NCI-H2107 (cell line): ENCODE results near the gene UBR1.
"Not testable (repeated sequence)": the region's sequence is repeated elsewhere in the genome, so short reads cannot be mapped to it uniquely, and the experiment has no call there.

ENCODE experiments used
- DNase-seq: peaks from one replicate; lab custom pipeline; 2025; lab: John Stamatoyannopoulos, UW

UBR1 gene

DNA sequence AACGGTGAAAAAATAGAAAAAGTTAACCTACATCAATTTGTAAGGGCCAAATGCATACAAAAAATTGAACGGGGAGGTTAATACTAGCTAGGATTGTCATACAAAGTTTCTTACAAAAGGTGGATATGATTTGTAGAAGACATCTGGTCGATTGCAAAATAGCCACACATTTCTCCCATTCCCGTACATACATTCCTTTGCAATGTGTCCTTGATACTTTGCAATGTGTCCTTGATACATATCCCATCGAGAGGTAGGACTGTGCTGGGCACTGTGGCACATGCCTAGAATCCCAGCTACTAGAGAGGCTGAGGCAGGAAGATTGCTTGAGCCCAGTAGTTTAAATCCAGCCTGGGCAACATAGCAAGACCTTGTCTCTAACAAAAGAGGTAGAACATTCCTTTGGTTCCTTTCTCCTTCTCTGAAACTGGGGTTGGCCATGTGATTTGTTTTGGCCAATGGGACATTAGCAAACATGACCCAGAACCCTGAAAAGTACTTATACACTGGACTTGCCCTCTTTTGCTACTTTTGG, 194.7 kb downstream of the UBR1 start:
- DNase-seq: no peak

DNA sequence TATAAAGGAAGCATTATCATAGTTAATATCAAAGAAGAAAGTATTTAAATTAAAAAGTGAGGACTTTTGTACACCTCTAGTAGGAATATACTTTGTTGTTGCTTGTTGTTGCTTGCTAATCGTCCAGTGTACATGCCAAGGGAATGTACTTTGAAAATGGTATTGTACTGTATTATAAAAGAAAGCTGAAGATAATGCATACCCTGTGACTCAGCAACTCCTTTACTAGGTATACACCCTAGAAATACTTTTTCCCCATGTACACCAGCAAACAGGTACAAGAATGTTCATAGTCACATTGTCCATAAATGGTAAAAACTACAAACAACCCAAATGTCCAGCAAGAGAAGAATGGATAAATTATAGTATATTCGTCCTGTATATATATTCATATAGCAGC, 197.3 kb downstream of the UBR1 start:
- no peak for DNase-seq

DNA sequence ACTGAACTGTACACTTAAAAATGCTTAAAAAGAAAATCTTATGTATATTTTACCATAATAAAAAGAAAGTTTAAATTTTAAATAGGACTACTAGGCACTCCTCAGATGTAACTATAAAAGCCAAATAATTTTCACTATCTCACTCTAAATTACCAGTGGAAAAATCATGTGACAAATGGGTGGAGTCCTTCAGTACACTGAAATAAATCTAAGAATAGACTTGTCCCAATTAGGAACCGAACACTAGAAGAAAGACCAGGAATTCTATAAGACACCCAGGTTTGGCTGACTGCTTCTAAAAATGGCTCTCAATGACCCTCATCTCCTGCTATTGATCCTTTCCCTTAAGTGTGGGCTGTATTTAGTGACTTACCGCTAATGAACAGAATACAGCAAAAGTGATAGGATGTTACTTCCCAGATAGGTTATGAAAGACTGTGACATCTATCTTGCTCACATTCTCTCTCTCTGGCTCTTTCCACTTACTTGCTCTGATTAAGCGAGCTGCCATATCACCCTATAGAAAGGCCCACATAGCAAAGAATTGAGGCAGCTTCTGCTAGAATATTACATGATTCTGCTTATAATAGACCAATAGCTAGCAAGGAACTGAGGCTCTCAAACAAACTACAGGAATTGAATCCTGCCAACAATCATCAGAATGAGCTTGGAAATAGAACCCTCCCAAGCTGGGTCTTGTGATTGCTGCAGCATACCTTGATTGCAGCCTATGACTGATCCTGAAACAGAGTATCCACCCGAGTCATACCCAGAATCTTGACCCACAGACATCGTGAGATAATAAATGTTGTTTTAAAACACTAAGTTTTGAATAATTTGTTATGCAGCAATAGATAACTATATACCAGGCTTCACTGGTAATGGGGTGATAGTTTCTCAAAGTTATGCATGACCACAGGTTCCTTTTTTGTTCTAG, 202.2 kb downstream of the UBR1 start:
- DNase-seq: no peak

- not testable (repeated sequence) for DNase-seq
These were observed 211.9 kb downstream of the UBR1 start for GRCh38 chr15:42893911-42894310.
